ENCODE data around the gene DUSP6. TPM values are rescaled to one million over a fixed set of nuclear protein-coding genes. Genes with fewer than 3 reads are reported as not detected.

DUSP6 gene
- total and polyA plus RNA-seq, 12 donors = 12.3 to 81.8 (median 39.9) TPM

GRCh38 chr12:89384050-89384758 is 31.9 kb upstream of the DUSP6 start:
- WGBS, 4 donors = 35 to 42% (median 39%) methylated on average over 8 of the region's 8 CpGs
- intact Hi-C loops (cut with DNase I) = no loop called here
- no peak for TF ChIP-seq POLR2A (IDR thresholded peaks at IDR 0.05)
- TF ChIP-seq CTCF (IDR thresholded peaks at IDR 0.05) = no peak

GRCh38 chr12:89383235-89384049 is 31.1 kb upstream of the DUSP6 start:
- Histone ChIP-seq H3K27ac (peak overlapping the region in 3 of 5 donors; percentile 21 to 62 (median 31)), H3K9me3 (replicated peaks in 1 of 3) (no peaks in the 10 kb centered on the region), H3K36me3 (replicated peaks in 1 of 2) (no peaks in the 10 kb centered on the region), H3K27me3 (no peaks in the 10 kb centered on the region), H3K4me1 (replicated peaks in 1 of 2) (peaks cover 14 to 36% of the 10 kb centered on the region in 2 donors), H3K4me3 (no peak overlapping the region)
- WGBS, 4 donors = 60 to 75% (median 73%) methylated on average over 6 of the region's 6 CpGs
- no peak for TF ChIP-seq CTCF (IDR thresholded peaks at IDR 0.05)
- TF ChIP-seq POLR2A (IDR thresholded peaks at IDR 0.05) = no peak
- intact Hi-C loops (cut with DNase I) = no loop called here
- DNase-seq = no peak

More at GRCh38 chr12:89384050-89384758, 31.9 kb upstream of the DUSP6 start:
- Histone ChIP-seq H3K9me3 (replicated peaks in 1 of 3) (no peaks in the 10 kb centered on the region), H3K27ac (peak overlapping the region in 3 of 5 donors; percentile 13 to 56 (median 21)), H3K27me3 (no peaks in the 10 kb centered on the region), H3K36me3 (replicated peaks in 1 of 2) (no peaks in the 10 kb centered on the region), H3K4me1 (replicated peaks in 1 of 2) (peaks cover 14 to 37% of the 10 kb centered on the region in 2 donors), H3K4me3 (no peak overlapping the region)
- DNase-seq = peak in 5 of 7 donors; percentile 18 to 68 (median 38)

GRCh38 chr12:89382328-89382727 is 30.0 kb upstream of the DUSP6 start:
- no peak for TF ChIP-seq CTCF (IDR thresholded peaks at IDR 0.05)
- no peak for TF ChIP-seq POLR2A (IDR thresholded peaks at IDR 0.05)
- H3K4me3 ChIP-seq = no peak overlapping the region
- intact Hi-C loops (cut with DNase I) = no loop called here
- H3K9me3 ChIP-seq (replicated peaks in 1 of 3) = no peaks in the 10 kb centered on the region
- no peaks in the 10 kb centered on the region for H3K36me3 ChIP-seq (replicated peaks in 1 of 2)
- H3K27me3 ChIP-seq = no peaks in the 10 kb centered on the region
- H3K4me1 ChIP-seq (replicated peaks in 1 of 2) = peaks cover 14 to 36% of the 10 kb centered on the region in 2 donors
- WGBS, 4 donors = 68 to 92% (median 87%) methylated on average over 5 of the region's 5 CpGs
- no peak overlapping the region for H3K27ac ChIP-seq
- DNase-seq = no peak

- Histone ChIP-seq H3K9me3 (replicated peaks in 1 of 3) (no peaks in the 10 kb centered on the region), H3K27ac (no peak overlapping the region), H3K27me3 (no peaks in the 10 kb centered on the region), H3K4me1 (replicated peaks in 1 of 2) (peaks cover 14 to 25% of the 10 kb centered on the region in 2 donors), H3K4me3 (no peak overlapping the region), H3K36me3 (replicated peaks in 1 of 2) (no peaks in the 10 kb centered on the region)
- WGBS, 4 donors = 86 to 94% (median 92%) methylated on average over 5 of the region's 5 CpGs
- intact Hi-C loops (cut with DNase I) = no loop called here
- TF ChIP-seq POLR2A (IDR thresholded peaks at IDR 0.05) (no peak), CTCF (IDR thresholded peaks at IDR 0.05) (no peak)
- DNase-seq = no peak
Measured at GRCh38 chr12:89379839-89380467, 27.7 kb upstream of the DUSP6 start.
